ENCODE results near the gene JADE2.
A peak's percentile ranks its signal among the peaks of the same experiment; 100 is the strongest.

Gene JADE2

GRCh38 chr5:134519989-134520388, 5.5 kb upstream of the JADE2 start:
- no peak overlapping the region for H3K4me3 Mint-ChIP-seq
- H3K36me3 Mint-ChIP-seq = no peaks in the 10 kb centered on the region
- H3K27ac Mint-ChIP-seq = no peak overlapping the region
- no peaks in the 10 kb centered on the region for H3K9me3 Mint-ChIP-seq
- H3K27me3 Mint-ChIP-seq = no peaks in the 10 kb centered on the region
- H3K4me1 Mint-ChIP-seq = peaks cover 7% of the 10 kb centered on the region

GRCh38 chr5:134521841-134522240, 3.6 kb upstream of the JADE2 start:
- Mint-ChIP-seq H3K9me3 (no peaks in the 10 kb centered on the region), H3K4me3 (no peak overlapping the region), H3K27me3 (no peaks in the 10 kb centered on the region), H3K4me1 (peaks cover 7% of the 10 kb centered on the region), H3K27ac (no peak overlapping the region), H3K36me3 (no peaks in the 10 kb centered on the region)

- H3K9me3 Mint-ChIP-seq = no peaks in the 10 kb centered on the region
- peaks cover 14% of the 10 kb centered on the region for H3K4me1 Mint-ChIP-seq
- H3K27me3 Mint-ChIP-seq = no peaks in the 10 kb centered on the region
- H3K4me3 Mint-ChIP-seq = peak overlapping the region; percentile 95
- H3K36me3 Mint-ChIP-seq = no peaks in the 10 kb centered on the region
- H3K27ac Mint-ChIP-seq = peak overlapping the region; percentile 93
Measured at GRCh38 chr5:134523543-134524271, 1.8 kb upstream of the JADE2 start.

- no peaks in the 10 kb centered on the region for H3K9me3 Mint-ChIP-seq
- no peaks in the 10 kb centered on the region for H3K36me3 Mint-ChIP-seq
- H3K4me1 Mint-ChIP-seq = peaks cover 20% of the 10 kb centered on the region
- H3K4me3 Mint-ChIP-seq = peak overlapping the region; percentile 95
- no peaks in the 10 kb centered on the region for H3K27me3 Mint-ChIP-seq
- H3K27ac Mint-ChIP-seq = peak overlapping the region; percentile 97
Measured at GRCh38 chr5:134524272-134524825, 1.1 kb upstream of the JADE2 start.

DNA sequence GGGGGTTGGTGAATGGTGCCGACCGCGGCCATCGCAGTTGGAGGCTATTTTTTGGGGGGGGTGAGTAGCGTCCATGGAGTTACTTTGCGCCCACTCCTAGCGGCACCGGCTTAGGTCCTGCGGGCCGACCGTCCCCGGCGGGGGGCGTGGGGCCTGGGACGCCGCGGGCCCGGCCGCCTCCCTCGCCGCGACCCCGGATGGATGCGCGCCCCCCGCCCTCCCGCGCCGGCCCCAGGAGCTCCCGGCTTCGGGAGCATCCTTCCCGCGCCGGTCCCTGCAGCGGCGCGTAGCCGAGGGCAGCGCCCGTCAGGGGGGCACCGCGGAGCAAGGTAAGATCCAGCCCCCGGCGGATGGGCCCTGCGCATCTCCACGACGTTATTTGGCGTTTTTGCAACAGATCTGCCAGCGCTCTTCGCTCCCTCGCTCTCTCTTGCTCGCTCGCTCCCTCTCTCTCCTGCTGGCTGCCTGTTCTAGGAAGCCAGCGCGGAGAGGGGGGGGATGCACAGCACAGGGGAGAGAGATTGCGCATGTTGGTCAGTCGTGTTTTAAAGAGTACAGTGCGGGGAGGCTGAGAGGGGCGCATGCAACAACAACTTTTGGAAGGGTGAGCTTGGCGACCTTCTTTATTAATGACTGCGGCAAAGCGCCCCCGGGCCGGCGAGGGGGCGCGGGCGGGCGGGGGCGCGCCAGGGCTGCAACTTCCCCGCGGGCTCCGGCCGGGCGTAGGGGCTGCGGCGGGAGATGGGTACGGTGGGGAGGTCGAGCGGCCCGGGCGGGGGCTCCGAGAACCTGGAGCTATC, 413 bp downstream of the JADE2 start:
- peak overlapping the region; percentile 99 for H3K4me3 Mint-ChIP-seq
- no peaks in the 10 kb centered on the region for H3K36me3 Mint-ChIP-seq
- H3K9me3 Mint-ChIP-seq = no peaks in the 10 kb centered on the region
- H3K4me1 Mint-ChIP-seq = peaks cover 36% of the 10 kb centered on the region
- no peaks in the 10 kb centered on the region for H3K27me3 Mint-ChIP-seq
- H3K27ac Mint-ChIP-seq = peak overlapping the region; percentile 99

DNA sequence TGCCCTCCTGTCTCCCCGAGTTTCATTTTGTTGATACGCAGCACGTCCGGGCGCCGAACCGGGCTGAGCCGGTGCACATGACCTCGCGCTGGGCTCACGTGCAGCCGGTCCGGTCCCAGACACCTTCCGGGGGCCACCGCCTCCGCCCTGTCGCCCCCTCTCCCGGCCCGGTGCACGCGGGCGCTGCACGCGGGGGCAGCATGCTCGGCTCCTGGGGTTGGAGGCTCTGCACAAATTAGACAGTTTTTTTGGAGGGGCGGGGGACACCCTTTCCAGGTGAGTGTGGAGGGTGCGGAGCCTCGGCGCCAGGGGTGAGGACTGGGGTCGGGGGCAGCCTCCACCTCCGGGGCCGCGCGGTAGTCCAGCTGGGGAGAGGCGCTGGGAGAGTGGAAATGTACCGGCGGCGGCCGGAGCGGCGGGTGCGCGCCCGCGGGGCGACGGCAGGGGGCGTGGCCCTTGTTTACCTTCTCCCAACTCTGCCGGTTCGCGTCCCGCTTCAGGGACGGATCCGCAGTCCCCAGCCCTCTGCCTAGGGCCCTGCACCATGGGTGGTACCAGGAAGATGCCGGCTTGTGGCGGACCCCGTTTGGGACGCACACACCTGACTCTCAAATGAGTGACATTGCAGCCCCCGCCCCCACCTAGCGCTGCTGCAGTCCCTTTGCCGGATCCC, 1.1 kb downstream of the JADE2 start:
- no peaks in the 10 kb centered on the region for H3K36me3 Mint-ChIP-seq
- H3K9me3 Mint-ChIP-seq = no peaks in the 10 kb centered on the region
- H3K27me3 Mint-ChIP-seq = no peaks in the 10 kb centered on the region
- H3K4me3 Mint-ChIP-seq = peak overlapping the region; percentile 99
- H3K27ac Mint-ChIP-seq = peak overlapping the region; percentile 68
- peaks cover 43% of the 10 kb centered on the region for H3K4me1 Mint-ChIP-seq

GRCh38 chr5:134527156-134527960, 1.9 kb downstream of the JADE2 start:
- Mint-ChIP-seq H3K27me3 (no peaks in the 10 kb centered on the region), H3K36me3 (no peaks in the 10 kb centered on the region), H3K9me3 (no peaks in the 10 kb centered on the region), H3K27ac (peak overlapping the region; percentile 89), H3K4me1 (peaks cover 50% of the 10 kb centered on the region), H3K4me3 (peak overlapping the region; percentile 99)

DNA sequence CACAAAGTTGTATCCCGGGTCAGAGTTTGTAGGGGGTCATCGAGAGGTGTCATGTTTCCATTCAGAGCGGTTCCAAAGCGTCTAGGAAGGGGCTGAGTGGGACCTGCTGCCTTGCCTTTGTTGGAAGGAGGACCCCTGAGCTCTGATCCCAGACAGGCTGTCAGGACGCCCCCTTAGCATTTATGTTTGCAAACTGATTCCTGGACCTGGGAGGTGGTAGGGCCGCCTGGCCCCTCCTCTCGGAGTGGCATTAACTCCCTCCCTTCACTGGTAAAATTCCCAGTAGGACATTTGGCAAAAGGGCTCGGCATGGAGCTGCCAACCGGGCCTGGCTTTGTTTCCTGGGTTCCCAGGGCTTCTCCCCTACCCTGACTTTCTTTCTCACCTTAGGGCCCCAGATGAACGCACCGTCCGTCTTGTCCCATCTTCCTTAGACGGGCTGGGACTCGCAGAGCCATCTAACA, 2.5 kb downstream of the JADE2 start:
- Mint-ChIP-seq H3K36me3 (no peaks in the 10 kb centered on the region), H3K9me3 (no peaks in the 10 kb centered on the region), H3K27ac (peak overlapping the region; percentile 86), H3K27me3 (no peaks in the 10 kb centered on the region), H3K4me3 (peak overlapping the region; percentile 99), H3K4me1 (peaks cover 57% of the 10 kb centered on the region)

DNA sequence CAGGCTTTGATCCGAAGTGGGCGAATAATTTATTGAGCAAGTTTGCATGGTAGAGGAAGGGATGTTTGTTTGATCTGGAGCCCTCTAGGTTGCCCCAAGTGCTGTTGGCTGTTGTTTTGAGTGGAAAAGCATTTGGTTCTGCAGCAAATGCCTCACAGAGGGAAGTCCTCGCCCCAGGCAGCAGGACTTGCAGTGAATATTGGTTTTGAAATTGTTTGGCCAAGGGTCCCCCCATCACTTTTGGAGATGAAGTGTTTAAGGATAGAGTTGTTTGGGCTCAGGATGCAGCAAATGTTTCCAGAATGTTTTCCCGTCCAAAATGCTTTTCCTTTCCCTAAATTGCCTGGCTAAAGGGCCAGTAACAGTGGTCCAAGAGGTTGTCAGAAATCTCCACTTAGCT, 3.1 kb downstream of the JADE2 start:
- Mint-ChIP-seq H3K4me3 (peak overlapping the region; percentile 99), H3K4me1 (peaks cover 60% of the 10 kb centered on the region), H3K27ac (peak overlapping the region; percentile 86), H3K27me3 (no peaks in the 10 kb centered on the region), H3K9me3 (no peaks in the 10 kb centered on the region), H3K36me3 (no peaks in the 10 kb centered on the region)

- no peaks in the 10 kb centered on the region for H3K36me3 Mint-ChIP-seq
- no peaks in the 10 kb centered on the region for H3K27me3 Mint-ChIP-seq
- no peaks in the 10 kb centered on the region for H3K9me3 Mint-ChIP-seq
- no peak overlapping the region for H3K4me3 Mint-ChIP-seq
- H3K27ac Mint-ChIP-seq = peak overlapping the region; percentile 73
- H3K4me1 Mint-ChIP-seq = peaks cover 63% of the 10 kb centered on the region
Measured at GRCh38 chr5:134529460-134529859, 4.0 kb downstream of the JADE2 start.

DNA sequence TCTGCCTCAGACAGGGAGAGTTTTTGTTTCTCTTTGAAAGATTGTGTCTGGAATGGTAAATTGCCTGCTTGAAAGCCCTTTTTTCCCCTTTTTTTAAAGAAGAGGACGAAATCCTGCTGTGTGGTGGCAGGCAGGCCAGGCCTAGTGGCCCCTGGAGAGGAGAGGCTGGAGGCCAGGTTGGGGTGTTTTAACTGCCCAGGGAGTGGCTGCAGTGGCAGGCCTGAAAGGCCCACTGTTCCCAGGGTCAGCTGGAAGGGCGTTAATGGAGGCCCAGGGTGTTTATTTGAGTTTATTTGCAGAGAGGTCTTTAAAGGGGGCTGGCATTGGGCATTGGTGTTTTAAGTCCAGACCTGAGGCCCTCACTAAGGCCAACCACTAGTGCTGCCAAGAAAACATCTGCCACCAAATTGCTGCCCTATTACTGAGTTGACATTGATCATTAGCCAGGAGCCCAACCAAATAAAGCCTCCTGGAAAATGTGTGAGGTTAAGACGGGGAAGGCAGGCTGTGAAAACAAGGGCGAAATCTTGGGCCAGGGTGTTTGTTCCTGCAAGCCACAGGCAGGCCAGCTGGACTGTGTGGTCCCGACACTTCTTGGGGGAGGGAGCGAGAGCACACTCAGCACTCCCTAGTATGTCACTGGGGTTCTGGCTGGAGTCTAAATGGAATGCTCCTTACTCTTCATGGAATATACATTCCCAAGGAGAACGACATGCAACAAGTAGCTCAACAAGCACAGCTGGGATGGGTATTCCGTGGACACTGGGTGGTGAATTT, 5.0 kb downstream of the JADE2 start:
- Mint-ChIP-seq H3K27ac (peak overlapping the region; percentile 73), H3K36me3 (no peaks in the 10 kb centered on the region), H3K9me3 (no peaks in the 10 kb centered on the region), H3K4me1 (peaks cover 74% of the 10 kb centered on the region), H3K27me3 (no peaks in the 10 kb centered on the region), H3K4me3 (no peak overlapping the region)

DNA sequence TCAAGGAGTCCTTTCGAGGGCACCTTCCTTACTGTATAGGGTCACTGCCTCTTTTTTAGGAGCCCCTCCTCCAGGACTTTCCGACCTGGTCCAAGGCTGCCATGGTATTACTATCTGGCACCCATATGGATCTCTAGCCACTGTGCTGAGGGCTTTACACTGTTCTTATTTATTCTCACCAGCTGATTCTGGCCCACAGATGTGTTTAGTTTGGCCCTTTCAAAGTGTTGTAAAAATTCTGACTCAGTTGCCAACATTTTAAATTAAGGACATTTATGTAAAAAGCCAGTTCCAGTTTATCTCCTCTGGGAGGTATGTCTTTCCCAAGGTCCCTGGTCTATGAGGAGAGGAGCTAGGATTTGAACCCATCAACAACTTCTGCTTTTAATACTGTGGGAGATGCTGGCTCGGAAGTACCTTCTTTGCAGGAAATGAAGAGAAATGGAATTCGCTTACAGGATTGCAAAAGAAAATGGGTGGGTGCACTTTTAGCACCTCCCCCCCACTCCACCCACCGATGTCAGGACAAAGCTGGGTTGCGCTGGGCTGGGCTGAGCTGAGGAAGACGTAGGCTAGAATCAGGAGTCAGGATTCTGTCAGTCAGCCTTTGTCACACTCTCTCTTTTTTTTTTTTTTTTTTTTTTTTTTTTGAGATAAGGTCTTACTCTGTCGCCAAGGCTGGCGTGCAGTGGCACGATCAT, 7.8 kb downstream of the JADE2 start:
- no peaks in the 10 kb centered on the region for H3K27me3 Mint-ChIP-seq
- no peaks in the 10 kb centered on the region for H3K9me3 Mint-ChIP-seq
- H3K4me1 Mint-ChIP-seq = peaks cover 94% of the 10 kb centered on the region
- H3K27ac Mint-ChIP-seq = peak overlapping the region; percentile 48
- H3K4me3 Mint-ChIP-seq = no peak overlapping the region
- H3K36me3 Mint-ChIP-seq = peaks cover 4% of the 10 kb centered on the region

DNA sequence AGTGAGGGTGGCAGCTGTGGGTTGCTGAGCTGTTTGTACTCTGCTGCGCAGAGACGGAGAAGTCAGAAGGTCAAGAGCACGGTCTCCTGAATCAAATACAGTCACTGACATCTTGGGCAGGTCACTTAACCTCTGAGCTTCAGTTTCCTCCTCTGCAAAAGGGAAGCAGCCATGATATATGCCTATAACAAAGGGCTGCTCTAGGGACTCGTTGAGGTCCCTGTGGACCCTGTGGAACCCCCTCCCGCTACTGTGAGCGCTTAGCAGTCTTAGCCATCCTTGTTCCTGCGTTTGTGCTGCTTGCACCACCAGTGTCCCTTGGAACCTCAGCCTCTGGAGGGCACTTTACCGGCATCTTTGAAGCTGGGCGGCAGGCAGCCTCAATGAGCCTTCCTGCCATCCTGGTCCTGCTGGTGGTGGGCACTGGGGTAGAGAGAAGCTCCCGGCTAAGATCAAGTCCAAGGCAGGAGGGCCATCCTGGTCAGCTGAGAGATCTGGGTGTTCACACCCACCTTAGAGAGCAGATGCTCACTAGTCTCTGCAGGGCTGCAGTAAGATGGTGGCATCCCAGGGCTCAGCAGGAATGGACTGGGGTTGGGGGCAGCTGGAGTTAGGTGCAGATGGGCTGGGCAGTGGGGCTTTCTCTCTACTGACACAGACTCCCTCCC, 8.7 kb downstream of the JADE2 start:
- H3K4me1 Mint-ChIP-seq = peaks cover 89% of the 10 kb centered on the region

More for the DNA sequence above, 8.7 kb downstream of the JADE2 start:
- Mint-ChIP-seq H3K27me3 (no peaks in the 10 kb centered on the region), H3K36me3 (peaks cover 4% of the 10 kb centered on the region), H3K27ac (no peak overlapping the region), H3K4me3 (no peak overlapping the region), H3K9me3 (no peaks in the 10 kb centered on the region)

Measured in activated naive CD4-positive, alpha-beta T cell treated with anti-CD3 and anti-CD28 coated beads, Interleukin-2, amount 50 U/mL, for 24 hours (primary cell).